ENCODE measurements around the gene GLIS1.

- no peak for TF ChIP-seq BHLHE40 (IDR thresholded peaks at IDR 0.05; ENCODE audit: borderline replicate concordance)
- TF ChIP-seq FOXM1 (IDR thresholded peaks at IDR 0.05; ENCODE audit: borderline replicate concordance), result no peak
- no peak for TF ChIP-seq ELF4 (IDR thresholded peaks at IDR 0.05)
- TF ChIP-seq ZNF384 (IDR thresholded peaks at IDR 0.05), result no peak
- TF ChIP-seq SP1 (IDR thresholded peaks at IDR 0.05), result no peak
- TF ChIP-seq PKNOX1 (IDR thresholded peaks at IDR 0.05), result no peak
- TF ChIP-seq FOXK2 (IDR thresholded peaks at IDR 0.05), result no peak
- TF ChIP-seq FOXA1 (IDR thresholded peaks at IDR 0.05), result no peak
- no peak for TF ChIP-seq SUZ12 (IDR thresholded peaks at IDR 0.05)
- TF ChIP-seq HDGF (IDR thresholded peaks at IDR 0.05; ENCODE audit: borderline replicate concordance), result no peak
- no peak for TF ChIP-seq ARNT (IDR thresholded peaks at IDR 0.05)
- no peak for TF ChIP-seq LEF1 (IDR thresholded peaks at IDR 0.05; ENCODE audit: borderline replicate concordance)
- no peak for TF ChIP-seq CTBP1 (IDR thresholded peaks at IDR 0.05; ENCODE audit: borderline replicate concordance)
Observed at GRCh38 chr1:53628286-53628955, 110.5 kb downstream of the GLIS1 start.
